K562 (cell line): ENCODE results near the gene NAGLU. TPM values are rescaled to one million over a fixed set of nuclear protein-coding genes. Genes with fewer than 3 reads are reported as not detected.

Experiments
- ARID4B ChIP-seq: sonication (generic); formaldehyde crosslinking; IDR thresholded peaks from 2 replicates; pipeline ENCODE4 v1.8.0; 2022; ENCODE audit warnings: mild to moderate bottlenecking, missing genetic modification reagents
- ASH1L ChIP-seq: fragments of 450-650 bp; IDR thresholded peaks from 2 replicates; pipeline ENCODE4 v1.6.1; 2018; ENCODE audit warnings: borderline replicate concordance, mild to moderate bottlenecking, low read depth; ENCODE audit not compliant: partially characterized antibody
- CAMTA2 ChIP-seq: fragments of 250-450 bp; sonication (Bioruptor Pico); conservative IDR thresholded peaks from 2 replicates; pipeline ENCODE4 v1.5.1; 2022
- E2F4 ChIP-seq: sonication (generic); formaldehyde crosslinking; IDR thresholded peaks from 2 replicates; pipeline ENCODE4 v1.8.0; 2022; ENCODE audit warnings: mild to moderate bottlenecking, low read depth, missing genetic modification reagents
- EP400 ChIP-seq: fragments of 450-650 bp; IDR thresholded peaks from 2 replicates; pipeline ENCODE4 v1.6.1; 2017; ENCODE audit warnings: antibody characterized with exemption, mild to moderate bottlenecking, moderate library complexity
- JUND ChIP-seq, 2 experiments: IDR thresholded peaks; 2 replicates in 1 of 2; 3 replicates in 1 of 2; pipeline ENCODE4 v1.6.1; 2011; ENCODE audit warnings: borderline replicate concordance in 2 of 2, low read depth in 2 of 2, low read length in 2 of 2, improper control_type of control experiment in 1 of 2, missing biosample characterization in 1 of 2, missing genetic modification characterization in 1 of 2, missing genetic modification reagents in 1 of 2
- MCM3 ChIP-seq: fragments of 450-650 bp; IDR thresholded peaks from 2 replicates; pipeline ENCODE4 v1.6.1; 2016
- MNT ChIP-seq, 2 experiments: fragments of 450-650 bp; conservative IDR thresholded peaks; 2 replicates each; pipeline ENCODE4 v1.6.1; 2017; ENCODE audit warnings: mild to moderate bottlenecking in 2 of 2, moderate library complexity in 2 of 2
- PHF8 ChIP-seq: fragments of 200-600 bp; sonication (generic); IDR thresholded peaks from 2 replicates; pipeline ENCODE4 v1.6.1; 2012; ENCODE audit warnings: mixed run types, mild to moderate bottlenecking, inconsistent platforms, low read length, moderate library complexity, borderline replicate concordance
- POLR2H ChIP-seq: IDR thresholded peaks from 2 replicates; pipeline ENCODE4 v1.6.1; 2016; ENCODE audit warnings: missing genetic modification characterization, low read depth, mild to moderate bottlenecking, control low read depth, missing compliant biosample characterization, moderate library complexity
- PRPF4 ChIP-seq: fragments of 200-400 bp; formaldehyde crosslinking; IDR thresholded peaks from one replicate; pipeline ENCODE4 v1.6.1; 2017; ENCODE audit warnings: low read length, low read depth, mild to moderate bottlenecking; ENCODE audit not compliant: insufficient read depth, poor library complexity, severe bottlenecking
- PYGO2 ChIP-seq: fragments of 450-650 bp; IDR thresholded peaks from 2 replicates; pipeline ENCODE4 v1.6.1; 2016; ENCODE audit warnings: mild to moderate bottlenecking, missing genetic modification characterization, moderate library complexity, missing compliant biosample characterization
- RBM34 ChIP-seq: fragments of 200-400 bp; formaldehyde crosslinking; IDR thresholded peaks from 2 replicates; pipeline ENCODE4 v1.6.1; 2018; ENCODE audit warnings: low read length, borderline replicate concordance; ENCODE audit not compliant: insufficient read depth
- RCOR1 ChIP-seq, 2 experiments: IDR thresholded peaks; 2 replicates each; pipeline ENCODE4 v1.6.1; 2012; ENCODE audit warnings: low read depth in 2 of 2, low read length in 2 of 2, borderline replicate concordance in 1 of 2, improper control_type of control experiment in 1 of 2
- RNF2 ChIP-seq: sonication (generic); IDR thresholded peaks from 2 replicates; pipeline ENCODE4 v1.6.1; 2016
- SMARCB1 ChIP-seq: IDR thresholded peaks from 2 replicates; pipeline ENCODE4 v1.6.1; 2011; ENCODE audit warnings: improper control_type of control experiment, low read depth; ENCODE audit not compliant: insufficient read length
- SP1 ChIP-seq: sonication (generic); formaldehyde crosslinking; IDR thresholded peaks from 2 replicates; pipeline ENCODE4 v1.8.1; 2022; ENCODE audit warnings: mild to moderate bottlenecking, missing genetic modification reagents
- THRAP3 ChIP-seq: fragments of 450-650 bp; IDR thresholded peaks from 2 replicates; pipeline ENCODE4 v1.6.1; 2016; ENCODE audit warnings: mild to moderate bottlenecking, inconsistent platforms, borderline replicate concordance
- USF2 ChIP-seq: sonication (generic); formaldehyde crosslinking; IDR thresholded peaks from 2 replicates; pipeline ENCODE4 v1.5.0; 2020; ENCODE audit warnings: missing genetic modification reagents
- XRCC3 ChIP-seq: fragments of 450-650 bp; IDR thresholded peaks from 2 replicates; pipeline ENCODE4 v1.6.1; 2017; ENCODE audit warnings: mild to moderate bottlenecking, moderate library complexity
- ZNF282 ChIP-seq: sonication (generic); formaldehyde crosslinking; IDR thresholded peaks from 2 replicates; pipeline ENCODE4 v1.8.1; 2023; ENCODE audit warnings: missing genetic modification reagents
- polyA plus RNA-seq, 8 experiments: library from polyadenylated mRNA; depleted of rRNA in 4 of 8; stranded (reverse) in 5 of 8; unstranded in 3 of 8; fragments of >200 nt; fragmentation: Nextera tagmentation in 2 of 8; fragmentation: Illumina TruSeq in 1 of 8; extraction: Ambion mirVana in 2 of 8; extraction: Trizol in 1 of 8; gene quantifications; 2 replicates each; pipeline versions ENCODE4 v1.2.1 to v1.2.3, GENCODE V29; 2011 to 2014; ENCODE audit warnings: inconsistent platforms in 1 of 8, missing spikeins in 1 of 8
- total RNA-seq, 7 experiments: library from RNA; depleted of rRNA in 6 of 7; stranded (reverse); fragments of >200 nt in 6 of 7; fragmentation: Illumina TruSeq in 2 of 7; extraction: Trizol in 2 of 7; gene quantifications; 2 replicates each; pipeline versions ENCODE4 v1.2.1 to v1.2.3, GENCODE V29; 2011 to 2021; ENCODE audit warnings: low replicate concordance in 1 of 7

NAGLU gene
- total and polyA plus RNA-seq, 9 of the 15 experiments (the other 6 are each of a cell fraction or from before 2014, with no cell fraction given), result 0.04 to 21.5 (median 8.5) TPM

- TF ChIP-seq RCOR1 (IDR thresholded peaks at IDR 0.05; ENCODE audit: borderline replicate concordance in 1 of 2, low read depth in 2 of 2, low read length in 2 of 2) (no peak), MNT (conservative IDR thresholded peaks at IDR 0.05) (peak; percentile 39 to 78; a peak in 3 of 4 replicates), THRAP3 (no peak), RBM34 (no peak), E2F4 (no peak), EP400 (peak; percentile 81), USF2 (CRISPR knock-in tag) (no peak), RNF2 (peak; percentile 27; the same call in 1 of the 2 replicates), XRCC3 (no peak), ARID4B (CRISPR knock-in tag) (no peak), POLR2H (no peak), PYGO2 (tag) (no peak), ZNF282 (CRISPR knock-in tag) (no peak), JUND (IDR thresholded peaks at IDR 0.05; ENCODE audit: borderline replicate concordance, low read depth, low read length) (peak; percentile 64; the same call in 1 of the 2 replicates), JUND (tag; IDR thresholded peaks at IDR 0.05; ENCODE audit: borderline replicate concordance, low read depth, low read length) (no peak; the same call in 2 of the 3 replicates), PRPF4 (no peak), PHF8 (peak; percentile 57; the same call in 1 of the 2 replicates), CAMTA2 (CRISPR knock-in tag) (no peak), SMARCB1 (no peak), SP1 (no peak), ASH1L (peak; percentile 65), MCM3 (no peak)
Observed at GRCh38 chr17:42561897-42562387, 25.9 kb downstream of the NAGLU start, which contains the start of gene COASY (continued).
